HepG2 (cell line): ENCODE data around the gene CEP83. TPM values are rescaled to one million over a fixed set of nuclear protein-coding genes. Genes with fewer than 3 reads are reported as not detected.

Experiments used
- ATAC-seq: fragments of 200-7000 bp; cut with Tn5 transposase; 3 replicates; pipeline ENCODE4 v1.9.1; 2020; ENCODE audit warnings: mild to moderate bottlenecking, moderate library complexity
- BruUV-seq: library from RNA; stranded (reverse); fragments of 400-500 nt; replicated peaks from 2 replicates; lab custom pipeline; 2021; lab: Mats Ljungman, UMichigan
- CTCF ChIA-PET: fragments of 300-600 bp; formaldehyde crosslinking; extraction: SDS; loops from one replicate; lab custom pipeline; 2021; ENCODE audit warnings: low total read pairs, inconsistent platforms, low intra/inter-chr PET ratio; lab: Yijun Ruan, JAX
- POLR2A ChIA-PET: fragments of 350-600 bp; sonication (Branson Sonifier 250); formaldehyde crosslinking; loops from one replicate; lab custom pipeline; 2020; ENCODE audit warnings: antibody characterized with exemption, inconsistent platforms; lab: Yijun Ruan, JAX
- DNase-seq: peaks from one replicate; pipeline ENCODE4 v3.0.0-alpha.2; 2015; ENCODE audit warnings: low spot score
- FAIRE-seq: peaks from 3 replicates; lab custom pipeline; 2011; peaks lifted over from hg19 to GRCh38; lab: Jason Lieb, UNC
- H2AFZ ChIP-seq: one replicate; pipeline ENCODE4 v1.6.1; 2011; ENCODE audit warnings: low read length, inconsistent platforms
- H3K27ac ChIP-seq: fragments of 300-600 bp; 3 replicates; pipeline ENCODE4 v1.8.0; 2011; ENCODE audit warnings: mixed run types, mild to moderate bottlenecking, mixed read lengths, low read length, inconsistent platforms; ENCODE audit not compliant: insufficient read depth; ENCODE audit errors: extremely low read length
- H3K27me3 ChIP-seq, 2 experiments: fragments of 200-600 bp in 1 of 2; 2 replicates in 1 of 2; 3 replicates in 1 of 2; pipeline versions ENCODE4 v1.6.0 to v1.8.0; 2011; ENCODE audit warnings: low read length in 2 of 2, mild to moderate bottlenecking in 2 of 2, moderate library complexity in 2 of 2, inconsistent platforms in 1 of 2; ENCODE audit not compliant: insufficient read depth in 2 of 2, control insufficient read depth in 1 of 2
- H3K36me3 ChIP-seq, 2 experiments: fragments of 200-600 bp in 1 of 2; replicated peaks in 1 of 2; 2 replicates in 1 of 2; 3 replicates in 1 of 2; pipeline versions ENCODE4 v1.5.1 to v1.8.0; 2011; ENCODE audit warnings: low read length in 2 of 2, inconsistent platforms in 1 of 2; ENCODE audit not compliant: insufficient read depth in 2 of 2, control insufficient read depth in 1 of 2
- H3K4me1 ChIP-seq: 2 replicates; pipeline ENCODE4 v1.5.1; 2012; ENCODE audit warnings: low read length, inconsistent platforms; ENCODE audit not compliant: insufficient read depth
- H3K4me2 ChIP-seq: 2 replicates; pipeline ENCODE4 v1.6.0; 2011; ENCODE audit warnings: low read depth, low read length, inconsistent platforms
- H3K4me3 ChIP-seq, 3 experiments: fragments of 200-600 bp in 1 of 3; sonication (generic), shearing (Covaris generic) in 1 of 3; replicated peaks in 1 of 3; 2 replicates each; pipeline ENCODE4 v1.5.1; 2011 to 2016; ENCODE audit warnings: low read length in 3 of 3, inconsistent platforms in 2 of 3, low read depth in 2 of 3, mild to moderate bottlenecking in 2 of 3, control low read depth in 1 of 3, mixed read lengths in 1 of 3; ENCODE audit not compliant: insufficient read depth in 1 of 3
- H3K79me2 ChIP-seq: one replicate; pipeline ENCODE4 v1.6.1; 2011; ENCODE audit warnings: low read length, inconsistent platforms; ENCODE audit not compliant: insufficient read depth
- H3K9ac ChIP-seq: 2 replicates; pipeline ENCODE4 v1.6.0; 2011; ENCODE audit warnings: mild to moderate bottlenecking, low read depth, low read length, inconsistent platforms; ENCODE audit not compliant: insufficient read depth
- H3K9me3 ChIP-seq: 2 replicates; pipeline ENCODE4 v1.5.1; 2012; ENCODE audit warnings: mild to moderate bottlenecking, low read length
- H4K20me1 ChIP-seq: 2 replicates; pipeline ENCODE4 v1.6.0; 2011; ENCODE audit warnings: inconsistent platforms, mild to moderate bottlenecking, low read length, moderate library complexity; ENCODE audit not compliant: insufficient read depth
- BCL6 ChIP-seq: IDR thresholded peaks from 2 replicates; pipeline ENCODE4 v1.6.1; 2016; ENCODE audit warnings: missing genetic modification reagents, missing compliant biosample characterization
- CEBPB ChIP-seq: IDR thresholded peaks from 2 replicates; pipeline ENCODE4 v1.6.1; 2011; ENCODE audit warnings: low read depth, low read length, improper control_type of control experiment, borderline replicate concordance
- CEBPG ChIP-seq: IDR thresholded peaks from 2 replicates; pipeline ENCODE4 v1.6.1; 2016
- MYNN ChIP-seq: sonication (generic); formaldehyde crosslinking; IDR thresholded peaks from 2 replicates; pipeline ENCODE4 v1.4.0; 2020; ENCODE audit warnings: mild to moderate bottlenecking, low read depth, missing genetic modification reagents
- NFAT5 ChIP-seq: sonication (generic); formaldehyde crosslinking; IDR thresholded peaks from 2 replicates; pipeline ENCODE4 v1.4.0; 2020; ENCODE audit warnings: missing genetic modification reagents
- SATB2 ChIP-seq: sonication (generic); formaldehyde crosslinking; IDR thresholded peaks from 2 replicates; pipeline ENCODE4 v1.5.0; 2020; ENCODE audit warnings: missing genetic modification reagents
- THAP8 ChIP-seq: sonication (generic); formaldehyde crosslinking; IDR thresholded peaks from 2 replicates; pipeline ENCODE4 v1.5.1; 2020; ENCODE audit warnings: missing genetic modification reagents, mild to moderate bottlenecking, borderline replicate concordance
- ZBTB42 ChIP-seq: sonication (generic); formaldehyde crosslinking; IDR thresholded peaks from 2 replicates; pipeline ENCODE4 v1.5.0; 2020; ENCODE audit warnings: mild to moderate bottlenecking, missing genetic modification reagents
- ZNF12 ChIP-seq: sonication (generic); formaldehyde crosslinking; IDR thresholded peaks from 2 replicates; pipeline ENCODE4 v1.5.0; 2020; ENCODE audit warnings: missing genetic modification reagents
- WGBS: methylation state at CpG from one replicate; pipeline ENCODE4 v1.1.6; 2017; ENCODE audit warnings: low lambda C conversion rate; 5-methylcytosine and 5-hydroxymethylcytosine counted together
- in situ Hi-C: cut with HindIII; loops from 2 replicates; pipeline ENCODE4 v1.10.0; 2017; ENCODE audit warnings: low pct_unique_long_range_greater_than_20kb; ENCODE audit not compliant: extremely low pct_ligation_motif_present
- intact Hi-C: fragments of 100-400 bp; cut with micrococcal nuclease; formaldehyde crosslinking; loops from one replicate; pipeline ENCODE4 v1.10.0; 2022; ENCODE audit not compliant: unreplicated experiment
- polyA plus RNA-seq, 8 experiments: library from polyadenylated mRNA; depleted of rRNA in 3 of 8; stranded (reverse) in 7 of 8; unstranded in 1 of 8; fragments of >200 nt; fragmentation: Illumina TruSeq in 4 of 8; extraction: Trizol in 4 of 8; gene quantifications; 2 replicates each; pipeline versions ENCODE4 v1.2.1 to v1.2.3, GENCODE V29; 2011 to 2016; ENCODE audit warnings: low read depth in 4 of 8, missing spikeins in 1 of 8, mixed read lengths in 1 of 8; ENCODE audit not compliant: insufficient read depth in 1 of 8
- total RNA-seq, 5 experiments: library from RNA; depleted of rRNA; stranded (reverse); fragments of >200 nt; fragmentation: Illumina TruSeq; extraction: Trizol; gene quantifications; 2 replicates each; pipeline ENCODE4 v1.2.3, GENCODE V29; 2016; ENCODE audit warnings: low read depth in 1 of 5

The CEP83 gene
- total and polyA plus RNA-seq, 2 of the 13 experiments (the other 11 are each of a cell fraction or from before 2014, with no cell fraction given): 6.2 to 19.2 TPM

DNA sequence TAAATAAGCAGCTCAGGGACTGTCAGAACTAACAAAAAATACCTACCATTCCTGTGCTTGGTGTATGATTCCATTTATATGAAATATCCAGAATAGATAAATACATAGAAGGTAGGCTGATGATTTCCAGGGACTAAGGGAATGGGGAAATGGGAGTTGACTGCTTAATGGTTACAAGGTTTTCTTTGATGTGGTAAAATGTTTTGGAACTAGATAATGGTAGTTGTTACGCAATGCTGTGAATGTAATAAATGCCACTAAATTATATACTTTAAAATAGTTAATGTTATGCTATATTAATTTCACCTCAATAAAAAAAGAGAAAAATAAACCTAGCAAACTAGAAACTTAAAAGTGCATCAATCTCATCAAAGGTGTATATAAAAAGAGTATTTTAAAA is 41.1 kb downstream of the CEP83 start:
- Histone ChIP-seq H3K4me2 (no peak overlapping the region), H4K20me1 (no peaks in the 10 kb centered on the region), H3K27ac (no peak overlapping the region), H3K4me1 (0 out of 2 replicates have a peak, but pooled peaks cover 10% of the 10 kb centered on the region), H3K79me2 (no peaks in the 10 kb centered on the region), H2AFZ (no peak overlapping the region), H3K4me3 (no peak overlapping the region), H3K36me3 (no peaks in the 10 kb centered on the region), H3K9ac (no peak overlapping the region), H3K9me3 (peaks cover 21% of the 10 kb centered on the region), H3K27me3 (no peaks in the 10 kb centered on the region)
- FAIRE-seq (no peak), DNase-seq (peak; percentile 23), ATAC-seq (no peak)
- in situ Hi-C loops: no loop called here
- intact Hi-C loops: no loop called here
- 98% methylated on average over 1 of the region's 1 CpG for WGBS
- CTCF ChIA-PET: no interaction called here
- POLR2A ChIA-PET: no interaction called here
- 0 out of 2 replicates have a peak, but pooled peaks have one; percentile 24 for TF ChIP-seq CEBPG (CRISPR knock-in tag)
- no peak for TF ChIP-seq THAP8 (CRISPR knock-in tag)
- TF ChIP-seq BCL6 (CRISPR knock-in tag): peak; percentile 69
- TF ChIP-seq MYNN (CRISPR knock-in tag): no peak
- peak; percentile 79 for TF ChIP-seq CEBPB
- BruUV-seq: no TSS peak

DNA sequence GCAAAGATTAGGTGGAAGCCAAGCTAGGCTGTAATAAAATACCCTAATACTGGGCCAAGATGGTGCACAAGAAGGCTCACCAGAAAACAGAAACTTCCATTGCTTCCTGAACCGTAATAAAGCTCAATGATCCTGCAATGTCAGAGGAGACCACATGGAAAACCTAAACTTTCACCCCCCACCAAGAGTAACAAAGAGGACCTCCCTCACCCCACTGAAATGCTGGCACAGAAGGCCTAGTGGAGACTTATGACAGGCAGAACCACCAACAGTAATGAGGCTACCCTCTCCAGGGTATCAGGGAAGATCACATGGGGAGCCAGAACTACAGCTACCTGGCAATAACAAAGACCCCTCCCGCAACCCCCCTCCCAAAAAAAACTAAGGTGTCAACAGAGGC is 43.1 kb downstream of the CEP83 start:
- TF ChIP-seq SATB2 (CRISPR knock-in tag) (no peak), ZNF12 (CRISPR knock-in tag) (no peak), NFAT5 (no peak), ZBTB42 (CRISPR knock-in tag) (no peak)
- ATAC-seq (no peak), FAIRE-seq (no peak), DNase-seq (no peak)
- Histone ChIP-seq H3K4me1 (0 out of 2 replicates have a peak, but pooled peaks cover 14% of the 10 kb centered on the region), H3K9me3 (peaks cover 2% of the 10 kb centered on the region; the same call in 1 of the 2 replicates), H2AFZ (no peak overlapping the region), H4K20me1 (no peaks in the 10 kb centered on the region), H3K9ac (no peak overlapping the region), H3K4me2 (no peak overlapping the region), H3K36me3 (no peaks in the 10 kb centered on the region), H3K27ac (no peak overlapping the region), H3K79me2 (no peaks in the 10 kb centered on the region), H3K27me3 (no peaks in the 10 kb centered on the region), H3K4me3 (no peak overlapping the region)
- in situ Hi-C loops: no loop called here
- ChIA-PET POLR2A (no interaction called here), CTCF (no interaction called here)
- 100% methylated on average over 2 of the region's 2 CpGs for WGBS
- BruUV-seq: no TSS peak
- intact Hi-C loops: no loop called here
